Stimulated activated naive CD8-positive, alpha-beta T cell treated with anti-CD3 and anti-CD28 coated beads, Interleukin-15, amount 100 ng/mL, for 72 hours (primary cell): ENCODE results near the gene ACIN1.

Experiments
- ATAC-seq: fragments of 150-1000 bp; cut with Tn5 transposase; 2 replicates; pipeline ENCODE4 v1.10.0; 2021; ENCODE audit warnings: mild to moderate bottlenecking, moderate library complexity
- DNase-seq, 2 donors: peaks; one replicate each; pipeline ENCODE4 v3.0.0; 2021 to 2022
- H3K27ac Mint-ChIP-seq, 2 donors: one replicate each; pipeline ENCODE4 v1.8.0; 2022; ENCODE audit warnings: mild to moderate bottlenecking in 2 of 2, mixed read lengths in 2 of 2, moderate library complexity in 2 of 2
- H3K27me3 Mint-ChIP-seq: one replicate; pipeline ENCODE4 v1.8.0; 2022; ENCODE audit warnings: mixed read lengths
- H3K4me1 Mint-ChIP-seq: one replicate; pipeline ENCODE4 v1.8.0; 2022; ENCODE audit warnings: mild to moderate bottlenecking, mixed read lengths
- H3K4me3 Mint-ChIP-seq, 2 donors: one replicate each; pipeline ENCODE4 v1.8.0; 2022; ENCODE audit warnings: mild to moderate bottlenecking in 2 of 2, mixed read lengths in 2 of 2, moderate library complexity in 1 of 2
- H3K9me3 Mint-ChIP-seq, 2 donors: one replicate each; pipeline ENCODE4 v1.8.0; 2022; ENCODE audit warnings: mixed read lengths in 2 of 2

The ACIN1 gene, protein sequence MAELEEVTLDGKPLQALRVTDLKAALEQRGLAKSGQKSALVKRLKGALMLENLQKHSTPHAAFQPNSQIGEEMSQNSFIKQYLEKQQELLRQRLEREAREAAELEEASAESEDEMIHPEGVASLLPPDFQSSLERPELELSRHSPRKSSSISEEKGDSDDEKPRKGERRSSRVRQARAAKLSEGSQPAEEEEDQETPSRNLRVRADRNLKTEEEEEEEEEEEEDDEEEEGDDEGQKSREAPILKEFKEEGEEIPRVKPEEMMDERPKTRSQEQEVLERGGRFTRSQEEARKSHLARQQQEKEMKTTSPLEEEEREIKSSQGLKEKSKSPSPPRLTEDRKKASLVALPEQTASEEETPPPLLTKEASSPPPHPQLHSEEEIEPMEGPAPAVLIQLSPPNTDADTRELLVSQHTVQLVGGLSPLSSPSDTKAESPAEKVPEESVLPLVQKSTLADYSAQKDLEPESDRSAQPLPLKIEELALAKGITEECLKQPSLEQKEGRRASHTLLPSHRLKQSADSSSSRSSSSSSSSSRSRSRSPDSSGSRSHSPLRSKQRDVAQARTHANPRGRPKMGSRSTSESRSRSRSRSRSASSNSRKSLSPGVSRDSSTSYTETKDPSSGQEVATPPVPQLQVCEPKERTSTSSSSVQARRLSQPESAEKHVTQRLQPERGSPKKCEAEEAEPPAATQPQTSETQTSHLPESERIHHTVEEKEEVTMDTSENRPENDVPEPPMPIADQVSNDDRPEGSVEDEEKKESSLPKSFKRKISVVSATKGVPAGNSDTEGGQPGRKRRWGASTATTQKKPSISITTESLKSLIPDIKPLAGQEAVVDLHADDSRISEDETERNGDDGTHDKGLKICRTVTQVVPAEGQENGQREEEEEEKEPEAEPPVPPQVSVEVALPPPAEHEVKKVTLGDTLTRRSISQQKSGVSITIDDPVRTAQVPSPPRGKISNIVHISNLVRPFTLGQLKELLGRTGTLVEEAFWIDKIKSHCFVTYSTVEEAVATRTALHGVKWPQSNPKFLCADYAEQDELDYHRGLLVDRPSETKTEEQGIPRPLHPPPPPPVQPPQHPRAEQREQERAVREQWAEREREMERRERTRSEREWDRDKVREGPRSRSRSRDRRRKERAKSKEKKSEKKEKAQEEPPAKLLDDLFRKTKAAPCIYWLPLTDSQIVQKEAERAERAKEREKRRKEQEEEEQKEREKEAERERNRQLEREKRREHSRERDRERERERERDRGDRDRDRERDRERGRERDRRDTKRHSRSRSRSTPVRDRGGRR

DNA sequence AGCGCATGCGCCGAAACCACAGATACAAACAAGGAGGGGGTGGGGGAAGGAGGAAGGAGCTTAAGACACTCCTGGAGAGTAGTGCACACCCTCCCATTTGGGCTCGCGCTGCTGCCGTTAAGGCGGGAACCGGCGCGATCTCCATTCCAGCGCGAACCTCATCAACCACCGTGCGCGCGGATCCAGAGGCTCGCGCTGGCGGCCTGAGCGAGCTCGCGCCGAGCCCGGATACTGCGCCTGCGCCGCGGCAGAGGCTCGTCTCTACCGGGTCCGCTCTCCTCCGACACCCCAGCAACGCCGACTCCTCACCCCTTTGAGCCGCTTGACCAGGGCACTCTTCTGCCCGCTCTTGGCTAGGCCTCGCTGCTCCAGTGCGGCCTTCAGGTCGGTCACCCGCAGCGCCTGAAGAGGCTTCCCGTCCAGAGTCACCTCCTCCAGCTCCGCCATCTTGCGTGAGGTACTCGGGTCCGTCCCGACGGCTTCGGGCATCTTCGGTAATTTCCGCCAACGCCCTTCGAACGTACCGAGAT, at the start of gene ACIN1:
TSS of gene ACIN1 (minus strand) at position 471 of the 530 bp plus-strand sequence. CDS start at position 447, 24 bp downstream.
- H3K27me3 Mint-ChIP-seq = no peaks in the 10 kb centered on the region
- no peak within 1 kb of the TSS for H3K4me3 Mint-ChIP-seq
- H3K27ac Mint-ChIP-seq = no peak within 1 kb of the TSS
- peaks cover 25% of the 10 kb centered on the region for H3K4me1 Mint-ChIP-seq
- no peaks in the 10 kb centered on the region for H3K9me3 Mint-ChIP-seq
- ATAC-seq (peak; percentile 65), DNase-seq (peak in 1 of 2 donors; percentile 77)

DNA sequence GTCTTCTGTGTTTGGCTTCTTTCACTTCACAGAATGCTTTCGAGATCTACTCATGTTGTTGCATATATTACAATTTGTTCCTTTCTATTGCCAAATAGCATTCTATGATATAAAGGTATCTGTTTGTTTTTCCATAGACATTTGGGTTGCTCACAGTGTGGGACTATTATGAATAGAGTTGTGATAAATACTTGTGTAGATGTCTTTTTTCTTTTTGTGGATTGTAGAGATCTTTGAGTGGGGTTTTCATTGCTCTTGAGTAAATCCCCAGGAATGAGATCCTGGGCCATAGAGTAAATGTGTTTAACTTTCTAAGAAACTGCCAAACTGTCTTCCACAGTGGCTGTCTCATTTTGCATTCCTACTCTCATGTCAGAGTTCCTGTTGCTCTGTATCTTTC, 49.0 kb upstream of the ACIN1 start:
- Mint-ChIP-seq H3K27me3 (no peaks in the 10 kb centered on the region), H3K4me3 (no peak overlapping the region), H3K27ac (no peak overlapping the region), H3K4me1 (peaks cover 15% of the 10 kb centered on the region), H3K9me3 (no peaks in the 10 kb centered on the region)
- ATAC-seq (no peak), DNase-seq (no peak)

DNA sequence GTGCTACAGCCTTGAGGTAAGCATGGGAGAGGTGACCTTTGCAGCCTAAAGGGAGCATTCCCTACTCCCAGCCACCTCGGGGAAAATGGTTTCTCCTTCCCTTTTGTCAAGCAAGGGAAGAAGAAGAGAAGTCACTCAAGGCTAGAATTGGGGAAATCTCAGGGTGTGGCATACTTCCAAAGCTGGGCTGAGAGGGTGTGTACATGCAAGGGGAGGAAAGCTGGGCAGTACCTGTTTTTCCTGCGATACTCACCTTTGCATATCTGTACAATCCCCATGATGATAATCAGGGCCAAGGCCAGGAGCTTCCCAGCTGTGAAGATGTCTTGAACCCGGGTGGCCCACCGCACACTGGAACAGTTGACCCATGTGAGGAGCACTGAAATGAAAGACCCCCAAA, 47.9 kb upstream of the ACIN1 start:
- no peak for ATAC-seq
- DNase-seq = no peak
- Mint-ChIP-seq H3K9me3 (no peaks in the 10 kb centered on the region), H3K4me1 (peaks cover 15% of the 10 kb centered on the region), H3K4me3 (no peak overlapping the region), H3K27ac (no peak overlapping the region), H3K27me3 (no peaks in the 10 kb centered on the region)

DNA sequence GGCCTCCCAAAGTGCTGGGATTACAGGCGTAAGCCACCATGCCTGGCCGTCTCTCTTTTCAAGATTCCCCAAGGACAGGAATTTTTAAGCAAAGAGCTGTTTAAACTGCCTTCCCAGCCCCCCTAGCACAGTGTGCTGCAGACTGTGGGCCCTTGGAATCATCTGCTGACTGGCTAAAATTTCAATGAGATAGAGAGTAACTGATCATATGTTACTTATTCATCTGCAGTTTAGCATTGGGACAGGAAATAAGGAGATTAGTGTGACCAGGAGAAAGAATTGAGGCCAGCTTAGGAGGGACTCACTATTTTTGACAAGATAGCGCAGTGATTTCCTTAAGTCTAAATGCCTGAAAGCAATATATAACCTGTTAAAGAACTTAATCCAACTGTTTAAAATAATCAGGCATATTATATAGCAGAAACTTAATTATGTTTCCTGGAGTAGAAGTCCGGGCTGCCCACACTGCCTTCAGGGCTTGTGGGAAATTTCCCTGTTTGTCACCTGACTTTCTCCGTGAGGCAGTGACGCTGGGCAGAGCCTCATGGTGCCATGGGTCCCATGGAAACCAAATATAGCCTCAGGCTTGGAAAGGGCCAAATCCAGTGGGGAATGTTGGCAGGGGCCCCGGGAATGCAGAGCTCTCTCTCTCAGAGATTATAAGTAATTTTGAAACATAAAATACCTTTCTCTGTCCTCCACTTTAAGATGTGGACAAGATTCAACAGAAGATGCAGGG, 46.9 kb upstream of the ACIN1 start:
- peaks cover 15% of the 10 kb centered on the region for H3K4me1 Mint-ChIP-seq
- DNase-seq (no peak), ATAC-seq (no peak)
- no peak overlapping the region for H3K27ac Mint-ChIP-seq
- H3K4me3 Mint-ChIP-seq = no peak overlapping the region
- no peaks in the 10 kb centered on the region for H3K27me3 Mint-ChIP-seq
- H3K9me3 Mint-ChIP-seq = no peaks in the 10 kb centered on the region

DNA sequence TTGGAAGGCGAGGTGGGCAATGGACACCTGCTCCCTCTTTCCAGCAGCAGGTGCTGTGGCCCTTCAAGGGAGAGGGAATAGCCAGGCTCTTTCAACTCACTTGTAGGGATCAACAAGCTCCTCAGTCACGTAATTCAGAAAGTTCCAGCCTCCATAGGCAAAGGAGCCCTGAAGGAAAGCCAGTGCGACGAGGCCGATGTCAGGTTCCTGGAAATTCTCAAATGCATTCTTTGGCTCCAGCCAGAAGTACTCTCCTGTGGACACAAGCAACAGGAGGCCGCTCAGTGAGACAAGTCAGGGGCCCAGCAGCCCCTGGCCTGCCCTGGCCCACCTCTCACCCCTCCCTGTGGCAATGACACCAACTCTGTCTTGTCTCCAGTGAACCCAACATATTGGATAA, 45.4 kb upstream of the ACIN1 start:
- no peaks in the 10 kb centered on the region for H3K27me3 Mint-ChIP-seq
- H3K27ac Mint-ChIP-seq = no peak overlapping the region
- H3K9me3 Mint-ChIP-seq = no peaks in the 10 kb centered on the region
- H3K4me3 Mint-ChIP-seq = no peak overlapping the region
- DNase-seq (no peak), ATAC-seq (no peak)
- peaks cover 4% of the 10 kb centered on the region for H3K4me1 Mint-ChIP-seq

DNA sequence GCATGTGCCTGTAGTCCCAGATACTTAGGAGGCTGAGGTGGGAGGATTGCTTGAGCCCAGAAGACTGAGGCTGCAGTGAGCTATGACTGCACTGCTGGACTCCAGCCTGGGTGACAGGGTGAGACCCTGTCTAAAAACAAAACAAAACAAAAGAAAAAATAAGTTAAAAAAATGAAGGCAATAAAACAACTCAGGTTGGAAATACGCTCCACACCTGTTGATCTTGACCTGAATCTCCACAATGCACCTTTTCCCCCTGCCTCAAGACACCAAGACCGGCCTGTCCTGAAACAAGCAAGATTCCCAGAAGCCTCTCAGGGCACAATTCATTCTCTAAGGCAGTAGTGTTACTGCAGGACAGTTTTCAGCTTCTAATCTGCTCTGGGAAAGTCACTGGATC, 44.9 kb upstream of the ACIN1 start:
- no peak for ATAC-seq
- Mint-ChIP-seq H3K4me1 (peaks cover 4% of the 10 kb centered on the region), H3K27me3 (no peaks in the 10 kb centered on the region), H3K27ac (no peak overlapping the region), H3K9me3 (no peaks in the 10 kb centered on the region), H3K4me3 (no peak overlapping the region)
- no peak for DNase-seq

DNA sequence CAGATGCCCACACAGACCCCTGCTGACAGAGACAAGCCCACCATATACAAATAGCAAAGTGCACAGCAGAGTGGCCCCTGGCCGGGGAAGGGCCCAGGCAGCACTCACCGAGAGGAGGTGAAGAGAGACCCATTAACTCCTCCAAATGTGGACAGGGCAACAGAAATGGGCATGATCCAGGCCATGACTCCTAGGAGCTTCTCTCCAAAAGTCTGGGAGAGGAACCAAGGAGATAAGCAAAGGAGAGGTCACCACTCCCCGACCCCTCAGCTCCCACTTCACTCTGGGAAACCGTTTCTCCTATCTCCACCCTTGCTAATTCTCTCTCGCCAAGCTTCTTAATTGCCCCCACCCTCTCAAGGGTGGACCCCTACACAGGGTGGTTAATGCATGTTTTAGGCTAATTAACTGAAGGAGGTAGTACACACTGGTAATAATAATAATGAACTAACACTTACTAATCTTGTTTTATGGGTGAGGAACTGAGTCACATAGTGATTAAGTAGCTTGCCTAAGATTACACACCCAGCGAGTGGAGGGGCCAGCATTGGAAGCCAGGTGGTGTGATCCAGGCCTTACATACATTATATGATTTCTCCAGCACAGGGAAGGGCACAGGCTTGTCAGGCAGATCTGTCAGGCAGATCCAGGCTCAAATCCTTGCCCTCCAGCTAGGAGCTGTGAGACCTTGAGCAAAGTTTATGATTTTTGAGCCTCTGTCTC, 43.0 kb upstream of the ACIN1 start:
- Mint-ChIP-seq H3K27ac (peak overlapping the region in 1 of 2 donors; percentile 85), H3K9me3 (no peaks in the 10 kb centered on the region), H3K4me1 (peaks cover 4% of the 10 kb centered on the region), H3K4me3 (no peak overlapping the region), H3K27me3 (no peaks in the 10 kb centered on the region)
- no peak for ATAC-seq
- DNase-seq = no peak

DNA sequence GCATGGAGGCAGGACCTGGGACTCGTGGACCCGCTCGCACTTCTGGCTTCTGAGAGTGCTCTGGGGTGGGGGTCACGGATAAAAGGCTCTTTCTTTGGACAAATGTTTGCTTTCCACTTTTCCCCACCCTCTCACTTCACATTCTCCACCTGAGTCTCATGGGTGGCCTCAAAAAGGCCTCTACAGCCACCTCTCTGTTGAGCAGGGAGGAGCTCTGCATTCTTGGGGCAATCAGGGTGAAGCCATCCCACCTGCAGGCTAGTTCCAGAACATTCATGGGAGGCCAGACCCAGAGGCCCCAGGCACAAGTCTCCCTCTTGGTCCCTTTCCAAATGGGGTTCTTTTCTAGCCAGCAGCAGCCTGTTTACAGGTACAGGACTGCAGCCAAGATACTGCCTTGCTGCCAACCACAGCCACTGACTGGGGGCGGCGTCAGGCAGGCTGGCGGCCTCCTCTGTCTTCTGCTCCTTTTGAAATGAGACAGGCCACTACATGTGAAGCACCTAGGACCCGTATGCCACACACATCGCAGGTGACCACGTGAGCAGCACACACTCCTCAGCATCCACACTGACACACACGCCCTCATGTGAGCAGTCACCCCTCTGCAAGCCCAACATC, 42.4 kb upstream of the ACIN1 start:
- H3K9me3 Mint-ChIP-seq = no peaks in the 10 kb centered on the region
- H3K27ac Mint-ChIP-seq = peak overlapping the region; percentile 54 to 85
- peaks cover 4% of the 10 kb centered on the region for H3K4me1 Mint-ChIP-seq
- no peak for ATAC-seq
- no peak for DNase-seq
- H3K27me3 Mint-ChIP-seq = no peaks in the 10 kb centered on the region
- H3K4me3 Mint-ChIP-seq = no peak overlapping the region

DNA sequence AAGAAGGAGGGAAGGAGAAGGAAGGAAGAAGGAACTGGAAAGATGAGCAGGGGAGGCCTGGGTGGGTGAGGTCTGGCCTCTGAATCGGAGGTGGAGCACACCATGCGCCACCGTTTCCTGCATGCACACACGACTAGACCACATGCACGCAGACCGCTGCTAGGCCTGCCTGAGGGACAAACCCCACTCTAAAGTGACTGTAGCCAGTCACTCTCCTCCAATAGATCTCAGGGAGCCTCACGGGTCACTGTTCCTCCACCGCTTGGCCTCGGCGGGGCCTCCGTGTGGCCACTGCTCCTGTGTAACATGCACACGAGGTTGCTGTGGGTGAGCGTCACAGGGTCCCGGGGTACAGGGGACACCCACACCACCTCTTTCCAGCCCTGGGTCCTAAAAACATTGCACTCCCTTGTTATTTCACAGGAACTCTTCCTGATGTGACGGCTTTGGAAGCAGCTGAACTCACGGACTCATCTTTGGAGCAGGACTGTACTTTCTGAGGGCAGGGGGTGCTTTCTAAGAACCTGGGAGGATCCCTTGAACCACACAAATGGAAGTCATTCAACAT, 41.7 kb upstream of the ACIN1 start:
- Mint-ChIP-seq H3K27ac (no peak overlapping the region), H3K4me1 (peaks cover 4% of the 10 kb centered on the region), H3K4me3 (no peak overlapping the region), H3K27me3 (no peaks in the 10 kb centered on the region), H3K9me3 (no peaks in the 10 kb centered on the region)
- no peak for DNase-seq
- no peak for ATAC-seq

DNA sequence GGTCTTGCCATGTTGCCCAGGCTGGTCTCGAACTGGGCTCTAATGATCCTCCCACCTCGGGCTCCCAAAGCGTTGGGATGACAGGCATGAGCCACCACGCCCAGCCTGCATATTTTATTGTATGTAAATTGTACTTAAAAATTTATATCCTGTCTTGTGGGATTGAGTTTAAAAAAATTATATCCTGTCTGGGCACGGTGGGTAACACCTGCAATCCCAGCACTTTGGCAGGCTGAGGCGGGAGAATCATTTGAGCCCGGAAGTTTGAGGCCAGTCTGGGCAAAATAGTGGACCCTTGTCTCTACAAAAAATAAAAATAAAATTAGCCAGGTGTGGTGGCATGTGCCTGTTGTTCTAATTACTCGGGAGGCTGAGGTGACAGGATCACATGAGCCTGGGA, 38.0 kb upstream of the ACIN1 start:
- no peaks in the 10 kb centered on the region for H3K27me3 Mint-ChIP-seq

DNA sequence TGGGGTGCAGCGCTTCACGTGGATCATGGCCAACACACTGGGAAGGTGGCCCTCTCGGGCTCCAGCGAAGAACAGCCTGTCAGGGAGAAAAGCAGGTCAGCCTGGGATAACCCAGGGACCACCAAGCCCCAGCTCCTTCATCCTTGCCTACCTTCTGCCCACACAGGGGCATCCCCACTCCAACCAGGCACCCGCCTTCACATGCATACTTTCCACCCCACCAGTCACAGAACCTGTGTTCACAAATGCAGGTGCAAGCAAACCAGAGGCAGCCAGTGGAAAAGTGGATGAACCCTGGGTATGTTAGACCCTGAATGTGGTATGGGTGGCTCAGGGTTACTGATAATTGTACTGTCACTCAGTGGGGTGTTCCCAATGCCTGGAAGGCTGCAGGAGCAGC, 36.5 kb upstream of the ACIN1 start:
- H3K27ac Mint-ChIP-seq = no peak overlapping the region
- H3K4me1 Mint-ChIP-seq = peaks cover 5% of the 10 kb centered on the region
- no peak for ATAC-seq
- no peaks in the 10 kb centered on the region for H3K27me3 Mint-ChIP-seq
- no peaks in the 10 kb centered on the region for H3K9me3 Mint-ChIP-seq
- no peak for DNase-seq
- no peak overlapping the region for H3K4me3 Mint-ChIP-seq

More for the DNA sequence above, 38.0 kb upstream of the ACIN1 start:
- H3K4me1 Mint-ChIP-seq = peaks cover 5% of the 10 kb centered on the region
- DNase-seq (no peak), ATAC-seq (no peak)
- no peaks in the 10 kb centered on the region for H3K9me3 Mint-ChIP-seq
- peak overlapping the region in 1 of 2 donors; percentile 43 for H3K27ac Mint-ChIP-seq
- no peak overlapping the region for H3K4me3 Mint-ChIP-seq

DNA sequence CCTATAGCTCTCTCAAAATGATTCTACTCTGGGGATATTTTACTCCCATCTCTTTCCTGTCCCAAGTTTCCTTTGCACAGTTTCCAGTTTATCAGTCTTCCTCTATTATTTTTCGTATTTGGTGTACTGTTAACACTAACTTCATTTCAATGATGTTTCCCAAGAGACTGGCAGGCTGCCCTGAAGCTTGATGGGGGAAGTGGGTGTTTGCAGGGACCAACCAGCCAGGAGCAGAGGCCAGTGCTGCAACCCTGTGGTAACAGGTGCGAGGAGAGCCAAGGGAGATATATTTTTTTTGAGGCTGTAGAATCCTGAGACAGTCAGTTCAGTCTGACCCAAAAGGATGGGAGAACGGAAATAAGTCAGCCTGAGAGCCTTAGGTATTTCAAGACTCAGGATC, 35.9 kb upstream of the ACIN1 start:
- Mint-ChIP-seq H3K27me3 (no peaks in the 10 kb centered on the region), H3K27ac (peak overlapping the region in 1 of 2 donors; percentile 13), H3K9me3 (no peaks in the 10 kb centered on the region), H3K4me3 (no peak overlapping the region), H3K4me1 (peaks cover 5% of the 10 kb centered on the region)
- no peak for DNase-seq
- ATAC-seq = no peak

DNA sequence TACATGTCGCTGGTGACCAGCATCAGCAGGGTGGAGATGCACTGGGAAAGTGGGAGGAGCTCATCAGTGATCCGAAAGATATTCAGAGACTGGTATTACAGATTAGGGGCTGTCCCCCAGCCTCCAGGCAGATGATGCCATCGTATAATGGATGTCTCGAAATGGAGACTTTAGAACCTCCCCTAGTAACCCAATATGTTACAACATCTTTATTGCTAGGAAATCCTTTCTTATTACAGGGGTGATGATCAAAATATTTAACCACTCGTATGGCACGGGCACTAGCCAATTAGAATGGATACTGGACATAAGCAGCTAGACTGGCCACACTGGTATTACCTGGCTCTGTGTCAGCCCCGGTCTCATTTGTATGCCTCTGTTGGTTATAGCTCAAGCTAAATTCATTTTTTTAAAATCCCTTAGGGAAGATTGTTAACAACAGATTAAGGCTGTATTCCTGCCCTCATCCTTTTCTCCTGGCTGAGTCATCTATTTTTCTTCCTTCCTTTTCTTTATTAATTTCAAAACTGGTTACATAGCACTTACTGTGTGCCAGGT, 34.9 kb upstream of the ACIN1 start:
- H3K27me3 Mint-ChIP-seq = no peaks in the 10 kb centered on the region
- no peak for DNase-seq
- H3K27ac Mint-ChIP-seq = no peak overlapping the region
- H3K4me3 Mint-ChIP-seq = no peak overlapping the region
- H3K9me3 Mint-ChIP-seq = no peaks in the 10 kb centered on the region
- no peak for ATAC-seq
- peaks cover 5% of the 10 kb centered on the region for H3K4me1 Mint-ChIP-seq
